ENCODE results near the gene KAT5.
"Not testable (repeated sequence)": the region's sequence is repeated elsewhere in the genome, so short reads cannot be mapped to it uniquely, and the experiment has no call there.

Gene KAT5

DNA sequence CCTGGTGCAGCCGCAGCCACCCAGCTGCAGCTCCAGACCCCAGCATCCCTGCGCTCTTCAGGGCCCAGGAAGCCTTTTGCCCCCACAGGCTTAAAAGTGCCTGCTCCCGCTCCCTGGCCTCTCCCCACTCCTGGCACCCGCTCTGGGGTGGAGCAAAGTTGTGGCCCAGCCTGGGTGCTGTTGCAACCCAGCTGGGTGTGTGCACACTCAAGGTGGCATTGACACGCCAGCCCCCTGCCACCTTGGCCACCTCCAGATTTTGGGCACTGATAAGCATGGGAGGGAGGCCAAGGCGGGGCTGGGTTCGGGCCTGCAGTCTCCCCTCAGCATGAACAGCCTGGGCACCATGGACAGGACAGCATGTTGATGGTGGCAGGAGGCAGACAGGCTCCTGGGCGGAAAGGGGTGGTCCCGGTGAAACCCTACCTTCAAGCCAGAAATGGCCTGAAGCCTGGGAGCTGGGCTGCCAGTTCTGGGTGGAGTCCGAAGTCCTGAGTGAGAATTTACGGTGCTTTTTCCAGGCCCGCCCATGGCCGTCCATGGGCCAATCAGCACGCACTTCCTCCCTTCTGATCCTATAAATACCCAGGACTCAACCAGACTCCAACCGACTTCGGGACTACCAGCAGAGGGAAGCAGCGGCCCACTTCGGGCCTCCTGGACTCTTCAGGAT, 32.1 kb downstream of the KAT5 start:
- DNase-seq (ENCODE audit: low read depth, low spot score), result no peak

- no peak for DNase-seq (ENCODE audit: low read depth, low spot score)
Measured at GRCh38 chr11:65744699-65745042, 32.6 kb downstream of the KAT5 start.

DNA sequence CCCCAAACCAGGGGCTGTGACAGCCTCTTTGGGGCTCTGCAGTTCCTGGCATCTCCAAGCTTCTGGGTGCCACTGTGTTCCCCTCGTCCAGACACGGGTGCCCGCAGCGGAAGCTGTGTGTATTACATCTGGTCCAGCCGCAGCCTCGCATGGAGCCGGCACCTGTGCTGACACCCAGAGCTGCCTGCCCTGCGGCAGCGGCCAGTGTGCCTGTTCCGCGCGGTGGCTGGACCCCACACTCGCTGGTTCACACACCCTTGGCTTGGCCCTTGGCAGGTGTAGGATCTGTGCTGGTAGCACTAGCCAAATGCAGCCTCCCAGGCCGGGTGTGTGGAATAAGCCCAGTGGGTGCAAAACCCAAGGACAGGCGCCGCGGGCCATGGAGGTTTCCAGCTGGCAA, 33.0 kb downstream of the KAT5 start:
- DNase-seq (ENCODE audit: low read depth, low spot score), result no peak

DNA sequence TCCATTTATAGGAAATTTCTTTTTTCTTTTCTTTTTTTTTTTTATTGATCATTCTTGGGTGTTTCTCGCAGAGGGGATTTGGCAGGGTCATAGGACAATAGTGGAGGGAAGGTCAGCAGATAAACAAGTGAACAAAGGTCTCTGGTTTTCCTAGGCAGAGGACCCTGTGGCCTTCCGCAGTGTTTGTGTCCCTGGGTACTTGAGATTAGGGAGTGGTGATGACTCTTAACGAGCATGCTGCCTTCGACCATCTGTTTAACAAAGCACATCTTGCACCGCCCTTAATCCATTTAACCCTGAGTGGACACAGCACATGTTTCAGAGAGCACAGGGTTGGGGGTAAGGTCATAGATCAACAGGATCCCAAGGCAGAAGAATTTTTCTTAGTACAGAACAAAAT, 50.1 kb downstream of the KAT5 start:
- not testable (repeated sequence) for DNase-seq (ENCODE audit: low read depth, low spot score)

DNA sequence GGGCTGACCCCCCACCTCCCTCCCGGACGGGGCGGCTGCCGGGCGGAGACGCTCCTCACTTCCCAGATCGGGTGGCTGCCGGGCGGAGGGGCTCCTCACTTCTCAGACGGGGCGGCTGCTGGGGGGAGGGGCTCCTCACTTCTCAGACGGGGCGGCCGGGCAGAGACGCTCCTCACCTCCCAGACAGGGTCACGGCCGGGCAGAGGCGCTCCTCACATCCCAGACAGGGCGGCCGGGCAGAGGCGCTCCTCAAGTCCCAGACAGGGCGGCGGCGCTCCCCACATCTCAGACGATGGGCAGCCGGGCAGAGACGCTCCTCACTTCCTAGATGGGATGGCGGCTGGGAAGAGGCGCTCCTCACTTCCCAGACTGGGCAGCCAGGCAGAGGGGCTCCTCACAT, 50.8 kb downstream of the KAT5 start:
- DNase-seq (ENCODE audit: low read depth, low spot score), result not testable (repeated sequence)

DNA sequence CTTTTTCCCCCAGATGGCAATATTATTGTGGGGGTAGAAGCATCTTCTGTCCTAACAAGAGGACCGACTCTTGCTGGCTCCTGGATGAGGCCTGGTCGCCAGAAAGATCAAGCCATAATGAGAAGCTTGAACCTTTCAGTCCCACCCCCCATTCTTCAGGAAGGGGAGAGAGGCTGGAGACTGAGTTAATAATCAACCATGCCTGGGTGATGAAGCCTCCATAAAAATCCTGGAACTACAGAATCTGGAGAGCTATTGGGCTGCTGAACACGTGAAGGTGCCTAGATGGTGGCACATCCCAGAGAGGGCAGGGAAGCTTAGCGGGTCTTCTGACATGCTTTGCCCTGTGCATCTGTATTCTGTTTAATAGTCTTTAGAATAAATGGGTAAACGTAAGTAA, 52.4 kb downstream of the KAT5 start:
- DNase-seq (ENCODE audit: low read depth, low spot score), result no peak

- DNase-seq (ENCODE audit: low read depth, low spot score), result no peak
Measured at GRCh38 chr11:65766535-65766934, 54.5 kb downstream of the KAT5 start.

- DNase-seq (ENCODE audit: low read depth, low spot score), result no peak
Measured at GRCh38 chr11:65767406-65767805, 55.4 kb downstream of the KAT5 start.

GRCh38 chr11:65767806-65768205, 55.8 kb downstream of the KAT5 start:
- not testable (repeated sequence) for DNase-seq (ENCODE audit: low read depth, low spot score)

Measured in activated CD4-positive, CD25-positive, alpha-beta regulatory T cell treated with anti-CD3 and anti-CD28 coated beads, Interleukin-2, amount 50 U/mL, for 16 hours (primary cell).